GM12801 (cell line): ENCODE measurements around the gene PPP1R15A.

Experiments
- CTCF ChIP-seq: IDR thresholded peaks from one replicate; pipeline ENCODE4 v1.5.1; 2011; ENCODE audit warnings: control low read depth; ENCODE audit not compliant: insufficient read length; ENCODE audit errors: extremely low read depth

The PPP1R15A gene

GRCh38 chr19:48836089-48837017 lies 35.9 kb upstream of the PPP1R15A start, which contains the start of gene HSD17B14:
Gene HSD17B14 (minus strand): TSS chr19:48836491. CDS start chr19:48836411, 80 bp downstream.
- no peak for TF ChIP-seq CTCF

- no peak for TF ChIP-seq CTCF
Observed at GRCh38 chr19:48837051-48837524, 35.1 kb upstream of the PPP1R15A start.

GRCh38 chr19:48837687-48838086 lies 34.5 kb upstream of the PPP1R15A start:
- TF ChIP-seq CTCF, result no peak

- TF ChIP-seq CTCF, result no peak
Observed at GRCh38 chr19:48841047-48841446, 31.2 kb upstream of the PPP1R15A start.

GRCh38 chr19:48841571-48841970 lies 30.6 kb upstream of the PPP1R15A start:
- TF ChIP-seq CTCF, result no peak

GRCh38 chr19:48842789-48843162 lies 29.4 kb upstream of the PPP1R15A start:
- no peak for TF ChIP-seq CTCF

- TF ChIP-seq CTCF, result no peak
Observed at GRCh38 chr19:48844472-48844871, 27.7 kb upstream of the PPP1R15A start.
